Measurements from ENCODE around the gene SKIC2. TPM values are rescaled to one million over a fixed set of nuclear protein-coding genes. Genes with fewer than 3 reads are reported as not detected.

Gene SKIC2
- total RNA-seq, 1 experiment from 2014 or later: 64.2 TPM

- H3K4me3 ChIP-seq (ENCODE audit: low read depth, low read length, poor library complexity, severe bottlenecking): no peak overlapping the region
- no peaks in the 10 kb centered on the region for H3K27me3 ChIP-seq (replicated peaks; ENCODE audit: insufficient read depth, low read depth, low read length, poor library complexity)
- POLR2A ChIA-PET (ENCODE audit: low non-redundant PET): interaction anchor here (0.6 kb wide), 1 partner anchor 873 kb away, joined by 3 read pairs; no protein-coding TSS in a partner anchor
- CTCF ChIA-PET: interaction anchor here (1.0 to 1.5 kb wide), 4 partner anchors 14 to 405 kb away, joined by 3 to 8 read pairs (median 4); partner anchors contain the start of gene NFKBIL1
- H3K36me3 ChIP-seq (ENCODE audit: insufficient read depth, low read length, poor library complexity, severe bottlenecking): peaks cover 50% of the 10 kb centered on the region
- peaks cover 4% of the 10 kb centered on the region for H3K4me1 ChIP-seq (ENCODE audit: insufficient read depth, low read length, poor library complexity, severe bottlenecking)
- DNase-seq (ENCODE audit: low spot score): no peak
- TF ChIP-seq EZH2 (IDR thresholded peaks at IDR 0.05; ENCODE audit: borderline replicate concordance, low read depth, low read length, poor library complexity, severe bottlenecking) (no peak), CTCF (conservative IDR thresholded peaks at IDR 0.05; ENCODE audit: low read depth, low read length) (no peak)
- H3K9me3 ChIP-seq (ENCODE audit: low read depth, low read length, poor library complexity, severe bottlenecking): no peaks in the 10 kb centered on the region
- no peak overlapping the region for H3K27ac ChIP-seq (ENCODE audit: low read depth, low read length, poor library complexity, severe bottlenecking)
- no TSS peak for BruUV-seq (replicated peaks)
- intact Hi-C loops (cut with micrococcal nuclease; ENCODE audit: unreplicated experiment): loop anchor here (10.0 kb wide), 1 partner anchor 268 kb away; the partner anchor contains the start of gene LY6G5C
These were observed 6.1 kb upstream of the SKIC2 start for GRCh38 chr6:31952890-31953289.

- ChIA-PET CTCF (no interaction called here), POLR2A (ENCODE audit: low non-redundant PET) (no interaction called here)
- DNase-seq (ENCODE audit: low spot score): no peak
- Histone ChIP-seq H3K4me1 (ENCODE audit: insufficient read depth, low read length, poor library complexity, severe bottlenecking) (peaks cover 9% of the 10 kb centered on the region), H3K9me3 (ENCODE audit: low read depth, low read length, poor library complexity, severe bottlenecking) (no peaks in the 10 kb centered on the region), H3K27ac (ENCODE audit: low read depth, low read length, poor library complexity, severe bottlenecking) (no peak overlapping the region), H3K36me3 (ENCODE audit: insufficient read depth, low read length, poor library complexity, severe bottlenecking) (peaks cover 50% of the 10 kb centered on the region), H3K27me3 (replicated peaks; ENCODE audit: insufficient read depth, low read depth, low read length, poor library complexity) (no peaks in the 10 kb centered on the region), H3K4me3 (ENCODE audit: low read depth, low read length, poor library complexity, severe bottlenecking) (no peak overlapping the region)
- no TSS peak for BruUV-seq (replicated peaks)
- no peak for TF ChIP-seq CTCF (conservative IDR thresholded peaks at IDR 0.05; ENCODE audit: low read depth, low read length)
- TF ChIP-seq EZH2 (IDR thresholded peaks at IDR 0.05; ENCODE audit: borderline replicate concordance, low read depth, low read length, poor library complexity, severe bottlenecking): no peak
- intact Hi-C loops (cut with micrococcal nuclease; ENCODE audit: unreplicated experiment): loop anchor here (10.0 kb wide), 1 partner anchor 270 kb away; the partner anchor contains the start of gene LY6G5C
These were observed 4.5 kb upstream of the SKIC2 start for GRCh38 chr6:31954511-31954910.

- ChIA-PET POLR2A (ENCODE audit: low non-redundant PET) (no interaction called here), CTCF (no interaction called here)
- BruUV-seq (replicated peaks): no TSS peak
- intact Hi-C loops (cut with micrococcal nuclease; ENCODE audit: unreplicated experiment): loop anchor here (10.0 kb wide), 1 partner anchor 272 kb away; the partner anchor contains the start of gene LY6G5C
- no peak for DNase-seq (ENCODE audit: low spot score)
- H3K27ac ChIP-seq (ENCODE audit: low read depth, low read length, poor library complexity, severe bottlenecking): no peak overlapping the region
- TF ChIP-seq EZH2 (IDR thresholded peaks at IDR 0.05; ENCODE audit: borderline replicate concordance, low read depth, low read length, poor library complexity, severe bottlenecking) (no peak), CTCF (conservative IDR thresholded peaks at IDR 0.05; ENCODE audit: low read depth, low read length) (no peak)
- H3K4me3 ChIP-seq (ENCODE audit: low read depth, low read length, poor library complexity, severe bottlenecking): no peak overlapping the region
- peaks cover 51% of the 10 kb centered on the region for H3K36me3 ChIP-seq (ENCODE audit: insufficient read depth, low read length, poor library complexity, severe bottlenecking)
- H3K27me3 ChIP-seq (replicated peaks; ENCODE audit: insufficient read depth, low read depth, low read length, poor library complexity): no peaks in the 10 kb centered on the region
- no peaks in the 10 kb centered on the region for H3K9me3 ChIP-seq (ENCODE audit: low read depth, low read length, poor library complexity, severe bottlenecking)
- peaks cover 14% of the 10 kb centered on the region for H3K4me1 ChIP-seq (ENCODE audit: insufficient read depth, low read length, poor library complexity, severe bottlenecking)
These were observed 2.2 kb upstream of the SKIC2 start for GRCh38 chr6:31956796-31957195.

All from A673 (cell line).